ENCODE data around the gene DGAT2.

GRCh38 chr11:75834728-75835127, 66.2 kb downstream of the DGAT2 start:
- TF ChIP-seq CTCF (IDR thresholded peaks at IDR 0.05 in 4 of 5, conservative IDR thresholded peaks at IDR 0.05 in 1 of 5) (no peak), POLR2A (IDR thresholded peaks at IDR 0.05) (no peak)

Measured in gastrocnemius medialis (tissue), 4 donors.